ENCODE results near the gene KIAA1328.

The KIAA1328 gene

GRCh38 chr18:37124516-37124915, 295.6 kb downstream of the KIAA1328 start:
- H3K79me2 ChIP-seq (ENCODE audit: control insufficient read depth, insufficient read depth, low read length, unreplicated experiment), result no peaks in the 10 kb centered on the region
- H3K4me3 ChIP-seq (ENCODE audit: low read depth, low read length), result no peak overlapping the region

GRCh38 chr18:37135177-37135576, 306.2 kb downstream of the KIAA1328 start:
- Histone ChIP-seq H2AFZ (ENCODE audit: low read length, unreplicated experiment) (no peak overlapping the region), H3K36me3 (ENCODE audit: insufficient read depth, low read length) (no peaks in the 10 kb centered on the region), H3K27ac (ENCODE audit: low read depth, low read length) (no peak overlapping the region), H3K27me3 (ENCODE audit: insufficient read depth, low read length) (no peaks in the 10 kb centered on the region), H3K4me1 (ENCODE audit: control insufficient read depth, insufficient read depth, low read length, unreplicated experiment) (no peaks in the 10 kb centered on the region), H3K79me2 (ENCODE audit: control insufficient read depth, insufficient read depth, low read length, unreplicated experiment) (no peaks in the 10 kb centered on the region), H3K4me3 (ENCODE audit: low read depth, low read length) (no peak overlapping the region)

More at GRCh38 chr18:37124516-37124915, 295.6 kb downstream of the KIAA1328 start:
- Histone ChIP-seq H3K4me1 (ENCODE audit: control insufficient read depth, insufficient read depth, low read length, unreplicated experiment) (no peaks in the 10 kb centered on the region), H3K27ac (ENCODE audit: low read depth, low read length) (no peak overlapping the region), H3K36me3 (ENCODE audit: insufficient read depth, low read length) (no peaks in the 10 kb centered on the region), H2AFZ (ENCODE audit: low read length, unreplicated experiment) (no peak overlapping the region), H3K27me3 (ENCODE audit: insufficient read depth, low read length) (no peaks in the 10 kb centered on the region)

- no peak overlapping the region for H3K27ac ChIP-seq (ENCODE audit: low read depth, low read length)
- H3K4me3 ChIP-seq (ENCODE audit: low read depth, low read length), result no peak overlapping the region
- no peaks in the 10 kb centered on the region for H3K79me2 ChIP-seq (ENCODE audit: control insufficient read depth, insufficient read depth, low read length, unreplicated experiment)
- H2AFZ ChIP-seq (ENCODE audit: low read length, unreplicated experiment), result no peak overlapping the region
- no peaks in the 10 kb centered on the region for H3K36me3 ChIP-seq (ENCODE audit: insufficient read depth, low read length)
- H3K27me3 ChIP-seq (ENCODE audit: insufficient read depth, low read length), result no peaks in the 10 kb centered on the region
- no peaks in the 10 kb centered on the region for H3K4me1 ChIP-seq (ENCODE audit: control insufficient read depth, insufficient read depth, low read length, unreplicated experiment)
Measured at GRCh38 chr18:37138456-37138855, 309.5 kb downstream of the KIAA1328 start.

DNA sequence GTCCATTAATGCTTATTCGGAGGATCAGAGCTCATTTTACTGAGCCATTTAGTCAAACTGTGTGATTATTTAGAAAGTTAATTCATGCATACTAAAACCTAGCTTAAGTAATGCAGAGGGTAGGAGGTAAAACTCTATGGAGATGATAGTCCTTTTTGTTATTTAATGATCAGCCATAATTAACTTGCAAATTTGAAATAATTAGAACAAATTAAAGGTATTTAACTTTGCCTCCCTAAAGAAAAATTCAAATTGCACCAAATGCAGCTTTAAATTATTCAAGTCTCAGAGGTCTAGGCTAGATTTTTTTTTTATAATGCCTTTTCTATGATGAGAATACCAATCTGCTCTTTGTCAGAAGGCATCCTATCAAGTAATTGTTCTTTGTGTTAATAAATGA, 310.9 kb downstream of the KIAA1328 start:
- Histone ChIP-seq H3K27ac (ENCODE audit: low read depth, low read length) (no peak overlapping the region), H3K4me3 (ENCODE audit: low read depth, low read length) (no peak overlapping the region), H3K36me3 (ENCODE audit: insufficient read depth, low read length) (no peaks in the 10 kb centered on the region), H3K4me1 (ENCODE audit: control insufficient read depth, insufficient read depth, low read length, unreplicated experiment) (no peaks in the 10 kb centered on the region), H3K79me2 (ENCODE audit: control insufficient read depth, insufficient read depth, low read length, unreplicated experiment) (no peaks in the 10 kb centered on the region), H3K27me3 (ENCODE audit: insufficient read depth, low read length) (no peaks in the 10 kb centered on the region), H2AFZ (ENCODE audit: low read length, unreplicated experiment) (no peak overlapping the region)

DNA sequence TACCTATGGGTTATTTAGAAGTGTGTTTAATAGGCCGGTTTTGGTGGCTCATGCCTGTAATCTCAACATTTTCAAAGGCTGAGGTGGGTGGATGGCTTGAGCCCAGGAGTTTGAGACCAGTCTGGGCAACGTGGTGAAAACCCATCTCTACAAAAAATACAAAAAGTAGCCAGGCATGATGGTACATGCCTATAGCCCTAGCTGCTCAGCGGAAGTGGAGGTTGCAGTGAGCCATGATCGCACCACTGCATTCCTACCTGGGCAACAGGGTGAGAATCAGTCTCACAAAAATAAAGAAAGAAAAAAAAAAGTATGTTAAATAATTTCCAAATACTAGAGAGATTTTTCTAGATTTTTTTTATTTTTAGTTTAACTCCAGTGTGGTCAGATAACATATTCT, 316.0 kb downstream of the KIAA1328 start:
- Histone ChIP-seq H3K79me2 (ENCODE audit: control insufficient read depth, insufficient read depth, low read length, unreplicated experiment) (no peaks in the 10 kb centered on the region), H2AFZ (ENCODE audit: low read length, unreplicated experiment) (no peak overlapping the region), H3K4me3 (ENCODE audit: low read depth, low read length) (no peak overlapping the region), H3K27ac (ENCODE audit: low read depth, low read length) (no peak overlapping the region), H3K36me3 (ENCODE audit: insufficient read depth, low read length) (no peaks in the 10 kb centered on the region), H3K4me1 (ENCODE audit: control insufficient read depth, insufficient read depth, low read length, unreplicated experiment) (no peaks in the 10 kb centered on the region), H3K27me3 (ENCODE audit: insufficient read depth, low read length) (no peaks in the 10 kb centered on the region)

DNA sequence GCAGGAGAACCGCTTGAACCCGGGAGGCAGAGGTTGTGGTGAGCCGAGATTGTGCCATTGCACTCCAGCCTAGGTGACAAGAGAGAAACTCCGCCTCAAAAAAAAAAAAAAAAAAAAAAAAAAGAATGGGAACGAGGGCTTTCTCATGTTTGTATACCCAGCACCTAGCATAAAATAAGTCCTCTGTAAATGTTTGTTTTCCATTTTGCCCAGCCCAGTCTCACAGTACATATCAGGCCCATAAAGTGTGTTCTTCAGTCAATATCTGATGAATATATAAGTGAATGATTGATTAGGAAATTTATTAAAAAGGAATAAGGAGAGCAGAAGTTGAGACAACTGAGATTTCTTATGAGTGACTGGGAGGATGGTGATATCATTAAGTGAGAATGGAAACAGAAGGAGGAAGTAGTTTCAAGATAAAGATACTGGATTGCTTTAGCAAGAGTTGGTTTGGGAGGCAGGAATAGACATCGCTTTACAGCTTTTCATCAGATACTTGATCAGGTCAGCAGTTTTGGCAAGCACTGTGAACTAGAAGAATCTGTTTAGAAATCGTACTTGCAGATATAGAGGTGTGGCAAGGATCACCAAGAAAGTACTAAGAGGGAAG, 327.5 kb downstream of the KIAA1328 start:
- Histone ChIP-seq H3K27me3 (ENCODE audit: insufficient read depth, low read length) (no peaks in the 10 kb centered on the region), H3K79me2 (ENCODE audit: control insufficient read depth, insufficient read depth, low read length, unreplicated experiment) (no peaks in the 10 kb centered on the region), H3K4me3 (ENCODE audit: low read depth, low read length) (no peak overlapping the region), H3K27ac (ENCODE audit: low read depth, low read length) (no peak overlapping the region), H2AFZ (ENCODE audit: low read length, unreplicated experiment) (no peak overlapping the region), H3K36me3 (ENCODE audit: insufficient read depth, low read length) (no peaks in the 10 kb centered on the region), H3K4me1 (ENCODE audit: control insufficient read depth, insufficient read depth, low read length, unreplicated experiment) (no peaks in the 10 kb centered on the region)

DNA sequence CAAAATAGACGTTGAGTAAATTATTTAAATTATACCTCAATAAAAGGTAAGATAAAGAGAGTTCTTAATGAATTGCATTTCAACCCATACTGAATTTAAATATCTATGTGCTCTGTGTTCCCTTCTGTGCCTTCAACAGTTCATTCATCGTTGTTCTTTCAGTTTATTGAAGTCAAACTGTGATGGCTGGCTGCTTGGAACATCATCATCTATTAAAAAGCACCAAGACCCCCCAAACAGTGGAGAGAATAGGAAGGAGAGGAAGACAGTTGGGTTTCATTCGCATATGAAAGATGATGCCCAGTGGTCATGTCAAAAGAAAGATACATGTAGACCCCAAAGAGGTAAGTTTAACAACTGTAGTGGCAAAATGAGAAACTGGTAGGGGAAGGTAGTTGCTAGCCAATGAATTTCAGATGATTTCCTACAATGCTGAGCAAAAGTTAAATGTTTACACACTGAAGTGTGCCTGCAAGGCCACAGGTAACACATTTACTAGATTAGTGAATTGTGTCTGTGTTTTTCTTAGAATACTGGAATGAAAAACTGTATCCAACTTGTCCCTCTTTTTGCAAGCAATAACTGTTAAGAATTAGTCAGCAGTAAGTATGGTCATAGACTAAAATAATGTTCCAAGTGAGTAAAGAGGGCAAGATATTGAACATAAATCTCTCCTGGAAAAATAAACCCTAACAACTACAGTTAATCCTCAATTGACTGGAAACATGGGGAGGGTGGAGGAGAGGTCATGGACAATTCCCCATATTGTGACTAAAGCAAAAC, 331.3 kb downstream of the KIAA1328 start:
- Histone ChIP-seq H3K36me3 (ENCODE audit: insufficient read depth, low read length) (no peaks in the 10 kb centered on the region), H3K79me2 (ENCODE audit: control insufficient read depth, insufficient read depth, low read length, unreplicated experiment) (no peaks in the 10 kb centered on the region), H3K4me1 (ENCODE audit: control insufficient read depth, insufficient read depth, low read length, unreplicated experiment) (no peaks in the 10 kb centered on the region), H2AFZ (ENCODE audit: low read length, unreplicated experiment) (no peak overlapping the region), H3K27ac (ENCODE audit: low read depth, low read length) (no peak overlapping the region), H3K27me3 (ENCODE audit: insufficient read depth, low read length) (no peaks in the 10 kb centered on the region), H3K4me3 (ENCODE audit: low read depth, low read length) (no peak overlapping the region)

DNA sequence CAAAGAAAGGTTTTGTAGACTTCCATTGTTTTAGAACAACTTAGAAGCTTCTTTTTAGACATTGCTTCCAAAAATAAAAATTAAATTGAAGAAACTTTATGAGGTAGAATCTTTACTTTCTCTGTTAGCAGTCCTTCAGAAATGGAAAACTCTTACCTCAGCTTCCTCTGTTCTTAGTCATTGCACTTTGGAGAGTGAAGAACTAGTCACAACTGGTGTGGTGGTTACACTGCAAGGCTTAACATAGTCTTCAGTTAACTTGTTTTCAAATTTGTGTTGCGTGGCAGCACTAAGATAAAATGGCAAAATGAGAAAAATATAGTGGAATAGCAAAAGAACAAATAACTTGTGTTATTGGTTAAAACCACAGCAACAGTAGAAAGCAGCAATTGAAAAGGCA, 332.6 kb downstream of the KIAA1328 start:
- Histone ChIP-seq H2AFZ (ENCODE audit: low read length, unreplicated experiment) (no peak overlapping the region), H3K27me3 (ENCODE audit: insufficient read depth, low read length) (no peaks in the 10 kb centered on the region), H3K36me3 (ENCODE audit: insufficient read depth, low read length) (no peaks in the 10 kb centered on the region), H3K4me3 (ENCODE audit: low read depth, low read length) (no peak overlapping the region), H3K27ac (ENCODE audit: low read depth, low read length) (no peak overlapping the region), H3K4me1 (ENCODE audit: control insufficient read depth, insufficient read depth, low read length, unreplicated experiment) (no peaks in the 10 kb centered on the region), H3K79me2 (ENCODE audit: control insufficient read depth, insufficient read depth, low read length, unreplicated experiment) (no peaks in the 10 kb centered on the region)

GRCh38 chr18:37162551-37162950, 333.6 kb downstream of the KIAA1328 start:
- H3K4me1 ChIP-seq (ENCODE audit: control insufficient read depth, insufficient read depth, low read length, unreplicated experiment), result no peaks in the 10 kb centered on the region
- no peaks in the 10 kb centered on the region for H3K79me2 ChIP-seq (ENCODE audit: control insufficient read depth, insufficient read depth, low read length, unreplicated experiment)
- no peak overlapping the region for H3K4me3 ChIP-seq (ENCODE audit: low read depth, low read length)
- H2AFZ ChIP-seq (ENCODE audit: low read length, unreplicated experiment), result no peak overlapping the region
- H3K27ac ChIP-seq (ENCODE audit: low read depth, low read length), result no peak overlapping the region
- H3K36me3 ChIP-seq (ENCODE audit: insufficient read depth, low read length), result no peaks in the 10 kb centered on the region
- no peaks in the 10 kb centered on the region for H3K27me3 ChIP-seq (ENCODE audit: insufficient read depth, low read length)

GRCh38 chr18:37163119-37163518, 334.2 kb downstream of the KIAA1328 start:
- no peak overlapping the region for H3K4me3 ChIP-seq (ENCODE audit: low read depth, low read length)

GRCh38 chr18:37166491-37166890, 337.6 kb downstream of the KIAA1328 start:
- Histone ChIP-seq H3K4me1 (ENCODE audit: control insufficient read depth, insufficient read depth, low read length, unreplicated experiment) (no peaks in the 10 kb centered on the region), H2AFZ (ENCODE audit: low read length, unreplicated experiment) (no peak overlapping the region), H3K4me3 (ENCODE audit: low read depth, low read length) (no peak overlapping the region), H3K27ac (ENCODE audit: low read depth, low read length) (no peak overlapping the region), H3K27me3 (ENCODE audit: insufficient read depth, low read length) (no peaks in the 10 kb centered on the region), H3K79me2 (ENCODE audit: control insufficient read depth, insufficient read depth, low read length, unreplicated experiment) (no peaks in the 10 kb centered on the region), H3K36me3 (ENCODE audit: insufficient read depth, low read length) (no peaks in the 10 kb centered on the region)

More at GRCh38 chr18:37163119-37163518, 334.2 kb downstream of the KIAA1328 start:
- Histone ChIP-seq H3K4me1 (ENCODE audit: control insufficient read depth, insufficient read depth, low read length, unreplicated experiment) (no peaks in the 10 kb centered on the region), H3K36me3 (ENCODE audit: insufficient read depth, low read length) (no peaks in the 10 kb centered on the region), H2AFZ (ENCODE audit: low read length, unreplicated experiment) (no peak overlapping the region), H3K27me3 (ENCODE audit: insufficient read depth, low read length) (no peaks in the 10 kb centered on the region), H3K79me2 (ENCODE audit: control insufficient read depth, insufficient read depth, low read length, unreplicated experiment) (no peaks in the 10 kb centered on the region), H3K27ac (ENCODE audit: low read depth, low read length) (no peak overlapping the region)

All from ACC112 (cell line).